HCT116 (cell line): Measurements from ENCODE around the gene TCOF1.

Source experiments
- CTCF ChIP-seq, 3 experiments: fragments of 200-600 bp in 1 of 3; sonication (generic) in 1 of 3; IDR thresholded peaks in 2 of 3; conservative IDR thresholded peaks in 1 of 3; 2 replicates each; pipeline ENCODE4 v1.5.1; 2012 to 2017; ENCODE audit warnings: low read depth in 2 of 3, low read length in 2 of 3, antibody characterized with exemption in 1 of 3, borderline replicate concordance in 1 of 3, control low read depth in 1 of 3, mild to moderate bottlenecking in 1 of 3, mixed read lengths in 1 of 3, mixed run types in 1 of 3, moderate library complexity in 1 of 3; ENCODE audit not compliant: insufficient read depth in 1 of 3
- EZH2 ChIP-seq: fragments of 200-600 bp; sonication (generic); IDR thresholded peaks from 2 replicates; pipeline ENCODE4 v1.6.1; 2017; ENCODE audit warnings: antibody characterized with exemption, mixed run types
- EZH2phosphoT487 ChIP-seq: fragments of 200-600 bp; IDR thresholded peaks from 2 replicates; pipeline ENCODE4 v1.6.1; 2018; ENCODE audit warnings: antibody characterized with exemption, borderline replicate concordance
- MAX ChIP-seq: IDR thresholded peaks from 2 replicates; pipeline ENCODE4 v1.6.1; 2012
- POLR2A ChIP-seq: IDR thresholded peaks from 2 replicates; pipeline ENCODE4 v1.7.0; 2011; ENCODE audit warnings: borderline replicate concordance; ENCODE audit not compliant: insufficient read depth, insufficient read length; ENCODE audit errors: extremely low read depth
- RAD21 ChIP-seq: IDR thresholded peaks from 2 replicates; pipeline ENCODE4 v1.6.1; 2012; ENCODE audit warnings: low read depth, mild to moderate bottlenecking
- SIN3A ChIP-seq: IDR thresholded peaks from 2 replicates; pipeline ENCODE4 v1.6.1; 2012; ENCODE audit warnings: low read depth
- YY1 ChIP-seq: IDR thresholded peaks from 2 replicates; pipeline ENCODE4 v1.6.1; 2011; ENCODE audit warnings: low read length, low read depth, moderate library complexity, mild to moderate bottlenecking; ENCODE audit not compliant: insufficient replicate concordance; ENCODE audit errors: extremely low read depth
- ZFX ChIP-seq: fragments of 450-650 bp; IDR thresholded peaks from 2 replicates; pipeline ENCODE4 v1.6.1; 2017

GRCh38 chr5:150394912-150395687, 37.6 kb downstream of the TCOF1 start:
- no peak for TF ChIP-seq RAD21
- TF ChIP-seq CTCF (IDR thresholded peaks at IDR 0.05 in 2 of 3, conservative IDR thresholded peaks at IDR 0.05 in 1 of 3; ENCODE audit: borderline replicate concordance in 1 of 3, insufficient read depth in 1 of 3, low read depth in 2 of 3, low read length in 2 of 3), result no peak
- no peak for TF ChIP-seq SIN3A
- no peak for TF ChIP-seq EZH2
- no peak for TF ChIP-seq YY1
- no peak for TF ChIP-seq MAX
- TF ChIP-seq POLR2A, result no peak
- no peak for TF ChIP-seq ZFX
- TF ChIP-seq EZH2phosphoT487, result no peak
